ENCODE results near the gene MYBL2.
A peak's percentile ranks its signal among the peaks of the same experiment; 100 is the strongest.

Gene MYBL2

DNA sequence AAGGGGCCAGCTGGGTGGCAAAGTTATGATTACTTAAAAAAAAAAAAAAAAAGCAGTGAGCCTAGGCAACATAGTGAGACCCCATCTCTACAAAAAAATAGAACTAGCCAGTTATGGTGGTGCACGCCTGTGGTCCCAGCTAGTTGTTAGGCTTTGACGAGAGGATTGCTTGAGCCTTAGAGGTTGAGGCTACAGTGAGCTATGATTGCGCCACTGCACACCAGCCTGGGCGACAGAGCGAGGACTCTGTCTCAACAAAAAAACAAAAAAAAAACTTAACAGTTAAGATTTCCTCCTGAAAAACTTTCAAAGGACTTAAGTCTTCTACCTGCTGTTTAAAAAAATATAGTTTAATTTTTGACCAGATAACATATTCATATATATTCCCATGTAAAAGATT, 57.5 kb downstream of the MYBL2 start:
- no peak for DNase-seq

DNA sequence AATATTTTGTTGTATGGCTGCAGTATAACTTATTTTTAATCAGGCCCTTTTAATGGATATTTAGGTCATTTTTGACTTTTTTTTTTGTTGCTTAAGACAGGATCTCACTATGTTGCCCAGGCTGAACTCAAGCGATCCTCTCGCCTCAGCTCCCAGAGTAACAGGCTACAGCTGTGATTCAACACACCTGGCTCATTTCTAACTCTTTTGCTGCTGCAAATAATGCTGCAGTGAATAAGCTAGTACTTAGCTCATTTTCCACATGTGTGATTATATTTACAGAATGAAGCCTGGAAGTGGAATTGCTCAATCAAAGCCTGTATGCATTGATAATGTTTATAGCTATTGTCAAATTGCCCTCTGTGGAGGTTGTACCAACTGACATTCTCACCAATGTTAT, 58.8 kb downstream of the MYBL2 start:
- no peak for DNase-seq

DNA sequence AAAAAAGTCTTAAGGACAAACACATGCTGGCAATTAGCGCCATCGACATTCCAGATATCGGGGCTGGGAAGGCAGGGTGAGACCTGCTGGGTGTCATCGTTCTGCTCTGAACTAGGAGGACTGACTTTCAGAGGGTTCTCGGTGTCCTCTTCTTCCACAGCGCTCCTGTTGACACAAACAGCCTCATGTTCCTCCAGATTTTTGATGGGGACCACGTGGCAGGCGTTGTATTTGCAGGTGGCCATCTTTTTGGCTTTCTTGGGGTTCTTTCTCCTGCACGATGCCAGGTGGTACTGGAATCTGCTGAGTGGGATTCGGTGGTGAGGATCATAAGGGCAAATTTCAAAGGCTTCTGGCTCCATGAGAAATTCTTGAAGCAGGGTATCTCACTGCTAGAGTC, 59.4 kb downstream of the MYBL2 start:
- DNase-seq: no peak

DNA sequence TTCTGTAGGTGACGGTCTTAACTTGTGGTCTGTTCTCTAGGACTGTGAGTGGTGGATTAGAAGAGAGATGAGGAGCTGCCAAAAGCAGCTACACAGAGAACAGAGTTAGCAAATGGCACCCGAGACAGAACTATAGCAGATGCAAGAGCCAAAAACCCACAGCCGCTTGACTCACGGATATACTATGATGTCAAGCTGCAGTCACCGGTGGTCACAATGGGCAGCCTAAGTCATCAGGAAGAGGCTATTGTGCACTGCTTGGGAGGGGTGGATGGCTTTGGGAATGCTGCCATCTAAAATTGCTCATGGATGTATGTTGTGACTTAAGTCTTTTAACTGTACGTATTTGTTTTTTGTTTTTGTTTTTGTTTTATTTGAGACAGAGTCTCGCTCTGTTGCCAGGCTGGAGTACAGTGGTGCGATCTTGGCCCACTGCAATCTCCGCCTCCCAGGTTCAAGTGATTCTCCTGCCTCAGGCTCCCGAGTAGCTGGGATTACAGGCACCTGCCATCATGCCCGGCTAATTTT, 60.0 kb downstream of the MYBL2 start, which contains the start of gene GTSF1L:
Gene GTSF1L, minus strand, starts transcription at position 192 of the 528 bp plus-strand sequence. CDS start 308 bp downstream, outside the sequence.
- no peak for DNase-seq

DNA sequence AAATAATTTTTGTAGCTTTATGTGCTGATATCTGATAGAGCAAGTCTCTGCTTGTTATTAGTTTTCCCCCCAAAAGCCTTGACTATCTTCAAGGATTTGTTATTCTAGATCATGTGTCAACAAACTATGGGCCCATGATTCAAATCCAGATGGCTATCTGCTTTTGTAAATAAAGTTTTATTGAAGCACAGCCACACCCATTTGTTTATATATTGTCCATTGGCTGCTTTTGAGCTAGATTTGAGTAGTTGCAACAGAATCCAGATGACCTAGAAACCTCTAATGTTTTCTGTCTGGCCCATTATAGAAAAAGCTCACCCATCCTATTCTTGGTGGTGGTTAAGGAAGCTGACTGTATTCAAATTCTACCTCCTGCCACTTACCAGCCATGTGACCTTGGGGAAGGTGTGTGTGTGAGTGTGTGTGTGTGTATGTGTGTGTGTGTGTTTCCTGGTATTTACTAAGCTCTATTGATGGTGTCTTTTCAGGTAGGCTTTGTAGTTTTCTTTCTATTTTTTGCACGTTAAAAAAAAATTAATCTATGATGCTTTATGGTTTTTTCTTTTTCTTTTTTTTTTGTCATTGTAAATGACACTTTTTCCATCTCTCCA, 61.2 kb downstream of the MYBL2 start:
- DNase-seq: no peak

DNA sequence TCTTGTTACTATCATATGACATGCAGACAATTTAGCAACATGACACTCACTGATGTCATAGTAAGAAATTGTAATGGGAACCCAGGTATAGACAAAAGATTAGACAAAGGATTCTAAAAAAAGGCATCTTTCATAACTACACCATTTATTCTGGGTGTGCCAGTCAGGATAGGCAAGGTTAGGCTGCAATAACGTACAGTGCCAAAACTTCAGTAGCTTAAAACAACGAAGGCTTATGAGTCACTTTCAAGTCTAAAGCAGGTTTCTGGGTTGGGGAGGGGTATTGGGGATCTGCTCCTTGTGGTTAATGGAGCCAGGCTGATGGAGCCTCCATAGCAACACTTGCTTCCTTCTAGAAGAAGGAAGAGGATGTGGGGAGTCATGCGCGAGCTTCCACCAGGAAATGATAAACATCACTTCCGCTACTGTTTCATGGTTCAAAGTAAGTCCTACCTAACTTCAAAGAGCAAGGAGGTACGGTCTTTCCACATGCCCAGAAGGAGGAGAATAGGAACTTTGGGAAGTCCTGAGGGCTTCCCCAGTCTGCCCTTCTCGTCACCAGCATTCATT, 61.9 kb downstream of the MYBL2 start:
- no peak for DNase-seq

DNA sequence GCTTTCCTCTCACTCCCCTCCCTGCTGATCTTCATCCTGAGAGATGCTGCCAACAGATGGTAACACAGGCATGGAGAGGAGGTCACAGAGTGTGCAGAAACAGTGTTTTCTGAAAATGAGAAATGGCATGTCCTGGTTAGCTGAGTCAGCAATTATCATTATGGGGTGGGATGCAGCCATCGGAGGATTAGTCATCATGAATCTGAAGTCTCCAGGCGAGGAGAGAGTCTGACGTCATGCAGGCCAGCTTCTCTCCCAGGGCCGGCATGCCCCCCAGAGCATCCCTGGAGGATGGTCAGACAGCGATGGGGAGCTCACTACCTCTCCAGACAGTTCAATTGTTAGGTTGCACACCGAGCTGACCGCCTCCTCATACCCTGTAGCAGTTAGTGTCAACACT, 64.6 kb downstream of the MYBL2 start:
- no peak for DNase-seq

DNA sequence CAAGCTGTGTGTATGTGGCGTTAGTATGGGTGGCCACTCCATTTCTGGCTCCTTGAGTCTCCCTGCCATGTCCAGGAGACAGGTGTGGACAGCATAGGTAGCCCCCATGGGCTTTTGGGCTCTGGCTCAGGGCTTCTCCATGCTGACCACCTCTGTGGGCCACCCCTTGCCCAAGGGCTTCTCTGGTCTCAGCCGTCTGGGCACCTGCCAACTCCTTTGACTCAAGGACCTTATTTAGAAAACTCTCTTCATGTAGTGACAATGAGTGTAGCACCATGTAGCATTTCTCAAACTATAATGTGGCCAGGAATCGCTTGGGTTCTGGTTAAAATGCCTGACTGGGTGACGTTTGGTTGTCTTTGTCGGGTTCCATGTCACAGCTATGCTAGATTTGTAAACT, 65.0 kb downstream of the MYBL2 start:
- DNase-seq: no peak

DNA sequence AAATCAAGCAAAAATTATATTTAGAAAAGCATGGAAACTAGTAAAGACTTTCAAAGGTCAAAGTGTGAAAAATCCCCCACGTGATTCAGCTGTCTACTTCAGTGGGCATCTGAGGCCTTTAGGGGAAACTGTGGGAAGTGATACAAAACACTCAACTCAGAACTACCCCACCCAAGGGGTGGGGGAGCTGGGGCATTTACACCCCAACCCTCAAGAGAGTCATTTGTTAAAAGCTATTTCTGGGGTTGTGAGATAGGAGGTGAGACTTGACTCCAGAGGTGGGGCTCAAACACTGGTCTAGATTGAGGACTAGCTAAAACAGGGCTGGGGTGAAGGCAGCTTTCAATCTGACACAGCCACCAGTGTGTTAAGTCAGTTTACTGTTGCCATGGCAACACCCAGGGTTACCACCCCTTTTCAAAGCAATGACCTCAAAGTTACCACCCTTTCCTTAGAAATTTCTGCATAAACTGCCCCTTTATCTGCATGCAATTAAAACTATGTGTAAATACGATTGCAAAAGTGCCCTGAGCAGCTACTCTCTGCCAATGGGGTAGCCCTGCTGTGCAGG, 69.8 kb downstream of the MYBL2 start:
- peak; percentile 48 for DNase-seq

DNA sequence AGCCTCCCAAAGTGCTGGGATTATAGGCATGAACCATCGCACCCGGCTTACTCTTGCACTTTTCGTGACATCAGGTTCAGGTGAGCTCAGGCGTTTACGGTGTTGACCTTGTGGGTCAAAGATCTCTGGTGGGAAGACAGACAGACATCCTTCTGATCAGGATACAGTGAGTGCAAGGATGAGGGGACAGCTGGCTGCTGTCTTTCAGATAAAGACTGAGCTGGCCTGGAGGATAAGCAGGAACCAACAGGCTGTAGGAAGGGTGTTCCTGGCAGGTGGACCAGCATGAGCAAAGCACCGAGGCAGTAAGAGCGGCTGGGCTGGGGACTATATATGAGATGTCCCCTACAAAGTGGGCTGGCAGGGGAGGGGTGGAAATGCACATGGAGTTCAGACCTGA, 71.0 kb downstream of the MYBL2 start:
- DNase-seq: no peak

DNA sequence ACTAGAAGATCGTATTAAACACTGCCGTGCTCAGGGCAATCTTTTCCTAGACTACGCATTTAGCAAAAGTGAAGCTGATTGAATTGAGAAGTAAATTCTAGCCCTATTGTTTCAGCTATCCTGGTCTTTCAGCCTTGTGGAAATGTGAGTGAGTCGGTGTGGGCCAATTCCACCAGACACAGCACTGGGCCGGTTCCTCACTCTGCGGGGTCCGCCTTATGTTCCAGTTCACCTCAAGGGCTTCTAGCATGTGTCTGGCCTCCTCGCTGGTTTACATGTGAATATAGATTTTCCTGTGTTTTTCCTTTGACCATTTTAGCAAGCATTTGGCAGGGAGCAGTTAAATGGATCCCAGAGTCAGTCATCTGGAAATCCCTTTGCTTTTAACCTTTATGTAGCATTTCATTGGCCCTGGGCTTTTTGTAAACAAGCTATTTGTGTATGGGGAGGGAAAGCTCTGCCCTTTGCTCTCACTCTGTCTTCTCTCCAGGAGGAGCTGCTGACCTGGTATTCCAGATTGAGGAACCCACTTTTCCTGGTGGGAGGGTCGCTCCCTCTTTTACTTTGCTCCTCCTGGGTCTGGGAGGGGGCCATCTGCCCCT, 72.3 kb downstream of the MYBL2 start:
- no peak for DNase-seq

DNA sequence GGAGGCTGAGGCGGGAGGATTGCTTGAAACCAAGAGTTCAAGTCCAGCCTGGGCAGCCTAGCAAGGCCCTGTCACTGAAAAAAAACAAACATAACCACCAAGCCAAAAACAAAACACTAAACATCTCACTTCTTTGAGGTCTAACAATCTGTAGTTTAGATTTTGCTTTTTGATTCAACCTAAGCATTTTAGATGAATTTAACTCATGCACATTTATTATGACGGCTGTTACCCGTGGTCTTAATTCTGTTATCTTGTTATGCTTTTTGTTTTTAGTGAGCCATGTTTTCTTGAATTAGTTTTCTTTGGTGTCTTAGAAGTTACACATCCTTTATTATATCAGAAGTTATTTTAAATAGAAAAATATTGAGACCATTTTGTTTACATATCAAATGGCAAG, 73.7 kb downstream of the MYBL2 start:
- no peak for DNase-seq

DNA sequence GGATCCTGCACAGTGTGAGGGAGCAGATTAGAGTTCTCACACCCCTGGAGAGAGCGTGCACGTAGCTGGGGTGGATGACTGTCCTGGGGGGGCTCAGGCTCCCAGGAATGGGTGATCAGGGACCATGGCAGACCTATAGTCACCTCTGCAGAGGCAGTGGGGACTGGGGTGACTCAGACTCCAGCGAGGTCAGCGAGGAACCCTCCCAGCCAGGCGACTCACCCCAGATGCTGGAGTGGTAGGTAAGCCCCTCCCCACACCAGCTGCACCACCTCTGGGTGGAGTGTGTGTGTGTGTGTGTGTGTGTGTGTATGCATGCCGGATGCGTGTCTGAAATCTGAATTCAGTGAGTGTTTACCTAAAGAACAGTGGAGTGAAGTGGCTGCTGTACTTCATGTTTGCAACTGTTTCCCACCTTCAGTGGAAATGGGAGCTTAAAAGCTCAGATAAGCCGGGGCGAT, 77.3 kb downstream of the MYBL2 start:
- DNase-seq: no peak

DNA sequence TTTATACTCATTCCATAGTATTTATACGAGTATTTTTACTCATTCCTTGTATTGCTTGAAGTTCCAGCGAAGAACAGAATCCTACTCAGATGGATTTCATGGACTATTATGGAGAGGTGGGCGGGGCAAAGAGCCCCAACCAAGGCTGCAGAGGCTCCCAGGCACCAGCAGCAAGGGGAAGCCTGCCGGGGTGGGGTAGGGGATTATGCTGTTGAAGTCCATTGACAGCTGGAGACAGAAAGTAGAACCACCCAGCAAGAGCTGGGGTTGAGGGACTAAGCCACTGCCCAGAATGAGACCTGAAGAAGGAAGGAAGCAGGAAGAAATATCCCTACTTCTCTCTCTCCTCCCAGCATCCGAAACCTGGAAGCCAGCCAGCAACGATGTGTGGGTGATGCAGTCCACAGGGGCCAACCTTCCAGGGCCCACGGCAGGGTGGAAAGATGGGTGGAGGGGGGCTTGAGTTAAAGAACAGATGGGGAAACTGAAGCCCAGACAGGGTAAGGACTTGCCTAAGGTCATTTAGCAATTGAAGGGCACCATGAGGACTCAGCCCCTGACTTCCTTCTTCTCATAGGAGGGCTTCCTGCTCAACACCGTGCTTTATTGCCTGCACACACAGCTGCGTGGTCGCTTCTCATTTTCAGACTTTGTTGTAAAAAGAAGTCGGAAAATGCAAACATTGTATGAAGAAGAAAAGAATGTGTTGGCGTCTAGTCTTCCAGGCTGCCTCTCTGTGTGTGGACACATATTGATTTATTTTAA, 78.2 kb downstream of the MYBL2 start:
- DNase-seq: peak; percentile 26

DNA sequence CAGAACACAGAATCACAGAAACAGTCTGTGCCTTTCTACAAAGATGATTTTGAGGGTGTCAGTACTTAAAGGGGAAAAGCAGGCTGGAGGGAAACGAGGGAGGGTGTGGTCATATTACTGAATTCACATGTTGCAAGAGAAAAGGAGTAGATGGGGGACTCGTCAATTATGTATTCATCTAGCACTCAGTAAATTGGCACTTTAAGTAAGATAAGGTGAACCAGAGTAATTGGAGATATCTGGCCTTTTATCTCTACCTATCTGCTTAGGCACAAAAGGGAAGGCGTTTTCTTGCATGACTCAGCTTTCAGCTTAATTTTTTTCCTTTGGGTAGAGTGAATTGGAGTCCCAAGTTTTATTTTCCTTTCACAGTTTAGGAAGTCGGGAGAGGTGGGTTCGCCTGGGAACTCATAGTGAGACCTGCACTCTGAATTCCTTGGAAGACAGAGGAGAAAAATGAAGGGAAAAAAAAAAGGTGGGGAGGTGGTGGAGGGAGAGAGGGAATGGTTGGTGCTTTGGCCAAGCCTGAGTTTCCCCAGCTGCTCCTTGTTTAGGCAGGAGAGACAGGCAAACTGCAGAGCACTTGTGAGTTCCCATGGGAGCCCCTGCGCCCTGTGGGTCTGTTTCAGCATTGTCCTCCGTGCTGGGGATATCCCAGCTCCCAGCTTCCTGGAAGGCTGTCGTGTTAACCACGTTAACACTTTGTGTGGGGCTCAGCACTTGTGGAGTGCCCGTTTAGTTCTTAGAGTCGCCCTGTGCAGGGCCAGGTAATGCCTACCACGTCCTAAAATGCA, 79.6 kb downstream of the MYBL2 start:
- DNase-seq: peak; percentile 46

DNA sequence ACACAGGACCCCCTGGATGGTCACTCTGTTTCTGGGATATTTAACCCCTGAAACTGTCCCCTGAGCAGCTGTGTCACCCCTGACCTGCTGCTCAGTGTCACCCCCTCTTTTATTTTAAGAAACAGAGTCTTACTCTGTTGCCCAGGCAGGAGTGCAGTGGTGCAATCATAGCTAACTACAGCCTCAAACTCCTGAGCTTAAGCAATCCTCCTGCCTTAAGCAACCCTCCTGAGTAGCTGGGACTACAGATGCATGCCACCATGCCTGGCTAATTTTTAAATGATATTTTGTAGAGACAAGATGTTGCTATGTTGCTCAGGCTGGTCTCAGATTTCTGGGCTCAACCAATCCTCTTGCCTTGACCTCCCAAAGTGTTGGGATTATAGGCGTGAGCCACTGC, 81.4 kb downstream of the MYBL2 start:
- no peak for DNase-seq

DNA sequence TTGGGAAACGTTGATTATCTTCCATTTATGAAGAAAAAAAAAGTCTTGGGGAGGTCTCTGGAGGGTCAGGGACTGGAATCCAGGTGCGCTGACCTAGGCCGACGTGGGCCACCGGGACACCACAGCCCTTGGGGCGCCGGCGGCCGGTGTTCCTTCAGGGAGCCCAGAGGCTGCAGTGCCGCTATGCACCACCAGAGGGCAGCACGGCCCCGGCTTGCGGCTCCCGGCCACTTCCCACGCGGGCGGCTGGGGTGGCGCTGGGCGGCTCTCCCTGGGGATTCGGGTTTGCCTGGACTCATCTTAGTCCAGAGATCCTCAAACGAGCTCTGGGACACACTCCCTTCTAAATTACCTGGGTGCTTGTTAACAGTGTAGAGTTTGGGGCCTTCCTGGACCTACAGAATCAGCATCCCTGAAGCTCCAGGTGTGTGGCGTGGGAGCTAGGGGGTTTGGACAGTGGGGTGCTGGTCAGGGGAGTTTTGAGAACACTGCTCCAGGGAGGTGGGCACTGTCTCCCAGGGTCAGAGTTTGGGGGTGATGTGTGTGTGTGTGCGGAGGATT, 82.9 kb downstream of the MYBL2 start:
- peak; percentile 83 for DNase-seq

DNA sequence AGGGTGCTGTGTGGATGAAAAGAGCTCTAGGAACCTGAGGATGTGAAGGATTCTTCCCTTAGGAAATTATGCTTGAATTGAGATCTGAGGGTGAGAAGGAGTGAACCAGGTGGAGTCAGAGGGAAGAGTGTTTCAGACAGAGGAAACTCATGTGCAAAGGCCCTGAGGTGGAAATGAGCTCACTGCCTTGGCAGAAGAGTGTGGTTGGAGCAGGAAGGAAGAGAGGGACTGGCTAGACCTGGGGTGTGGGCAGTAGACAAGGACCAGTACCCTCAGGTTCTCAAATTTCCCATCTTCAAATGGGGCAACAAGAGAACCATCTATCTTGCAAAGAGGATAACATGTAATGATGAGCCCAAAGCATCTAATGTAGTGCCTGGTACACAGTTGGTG, 83.9 kb downstream of the MYBL2 start:
- no peak for DNase-seq

DNA sequence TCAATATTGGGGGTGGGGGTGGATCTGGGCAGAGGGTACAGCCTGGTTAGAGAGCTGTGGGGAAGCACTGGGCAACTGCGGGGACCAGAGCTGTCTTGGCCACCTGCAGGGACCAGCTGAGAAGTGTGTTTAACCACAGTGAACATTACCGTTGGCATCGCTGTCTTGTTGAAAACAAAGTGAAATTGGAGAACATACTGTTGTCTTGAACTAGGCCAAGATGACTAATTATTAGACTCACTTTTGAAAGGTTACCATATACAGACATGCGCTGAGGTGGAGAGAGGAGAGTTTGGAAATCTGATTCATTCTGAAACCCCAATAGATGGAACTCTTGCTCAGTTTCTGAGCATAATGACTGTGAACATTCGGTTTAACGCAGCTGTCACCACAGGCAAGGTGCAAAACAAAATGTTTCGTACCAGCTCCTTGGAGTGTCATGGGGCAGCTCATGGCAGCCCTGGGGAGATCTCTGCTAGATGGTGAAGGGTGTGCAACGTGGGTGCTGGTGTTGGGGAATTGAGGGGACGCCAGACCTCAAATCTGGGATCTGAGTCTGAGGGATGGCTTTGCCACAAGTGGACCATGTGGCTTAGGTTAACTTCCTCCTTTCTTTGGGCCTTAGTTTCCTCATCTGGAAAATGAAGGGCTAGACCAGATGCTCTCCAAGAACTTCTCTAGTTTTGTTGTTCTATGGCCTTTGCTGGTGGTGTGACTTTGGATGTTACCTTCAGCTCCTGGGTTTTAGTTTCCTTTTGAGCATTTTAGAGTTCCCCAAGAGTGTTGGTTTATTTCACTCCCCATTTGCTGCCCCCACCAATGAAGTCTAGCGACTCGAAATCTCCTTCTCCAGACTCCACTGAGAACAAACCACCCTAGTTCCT, 84.5 kb downstream of the MYBL2 start:
- DNase-seq: peak; percentile 19

DNA sequence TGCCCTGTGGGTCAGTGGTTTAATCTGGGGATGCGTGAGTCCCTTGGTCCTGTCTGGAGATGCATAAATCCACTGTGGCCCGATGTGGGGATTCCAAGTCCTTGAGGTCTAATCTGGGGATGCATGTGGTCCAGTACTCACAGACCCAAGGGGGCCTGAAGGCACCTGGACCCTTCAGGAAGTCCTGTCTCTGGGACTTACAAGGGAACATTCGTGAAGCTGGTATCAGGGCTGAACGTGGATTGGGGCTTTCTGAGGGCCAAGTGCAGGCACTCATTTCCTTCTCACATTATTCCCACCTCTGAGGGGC, 85.1 kb downstream of the MYBL2 start:
- DNase-seq: no peak
